Lower leg skin (tissue), 4 donors: ENCODE data around the gene NNAT. TPM values are rescaled to one million over a fixed set of nuclear protein-coding genes. Genes with fewer than 3 reads are reported as not detected.

Experiments used
- DNase-seq, 2 donors: peaks; one replicate each; pipeline ENCODE4 v3.0.0-alpha.2; 2019; ENCODE audit warnings: low spot score in 2 of 2
- H3K4me3 ChIP-seq: fragments of 200-600 bp; sonication (generic); 2 replicates; pipeline ENCODE4 v1.5.1; 2017; ENCODE audit warnings: mild to moderate bottlenecking, low read depth; ENCODE audit not compliant: poor library complexity, severe bottlenecking
- POLR2A ChIP-seq, 2 donors: fragments of 450-650 bp; IDR thresholded peaks; one replicate each; pipeline ENCODE4 v1.6.1; 2016 to 2017; ENCODE audit warnings: antibody characterized with exemption in 2 of 2, mild to moderate bottlenecking in 1 of 2, moderate library complexity in 1 of 2
- WGBS, 2 donors: methylation state at CpG; one replicate each; pipeline ENCODE4 v1.1.5; 2018; 5-methylcytosine and 5-hydroxymethylcytosine counted together
- intact Hi-C: fragments of 100-400 bp; cut with DNase I; formaldehyde crosslinking; loops from one replicate; pipeline ENCODE4 v1.15.0; 2023; ENCODE audit warnings: low total_unique reads
- total RNA-seq, 4 donors: library from RNA; depleted of rRNA; stranded (reverse); fragments of >200 nt; gene quantifications; one replicate each; pipeline ENCODE4 v1.1.0, GENCODE V29; 2016
- TF ChIP-seq, protein P1 (sequence below), 3 donors: fragments of 450-650 bp; IDR thresholded peaks; one replicate each; pipeline ENCODE4 v1.5.1; 2016; ENCODE audit warnings: antibody characterized with exemption in 3 of 3, mild to moderate bottlenecking in 3 of 3, moderate library complexity in 2 of 3

Gene NNAT
- total RNA-seq, 4 donors from 2014 or later, result 1.3 to 3.8 (median 2.3) TPM

DNA sequence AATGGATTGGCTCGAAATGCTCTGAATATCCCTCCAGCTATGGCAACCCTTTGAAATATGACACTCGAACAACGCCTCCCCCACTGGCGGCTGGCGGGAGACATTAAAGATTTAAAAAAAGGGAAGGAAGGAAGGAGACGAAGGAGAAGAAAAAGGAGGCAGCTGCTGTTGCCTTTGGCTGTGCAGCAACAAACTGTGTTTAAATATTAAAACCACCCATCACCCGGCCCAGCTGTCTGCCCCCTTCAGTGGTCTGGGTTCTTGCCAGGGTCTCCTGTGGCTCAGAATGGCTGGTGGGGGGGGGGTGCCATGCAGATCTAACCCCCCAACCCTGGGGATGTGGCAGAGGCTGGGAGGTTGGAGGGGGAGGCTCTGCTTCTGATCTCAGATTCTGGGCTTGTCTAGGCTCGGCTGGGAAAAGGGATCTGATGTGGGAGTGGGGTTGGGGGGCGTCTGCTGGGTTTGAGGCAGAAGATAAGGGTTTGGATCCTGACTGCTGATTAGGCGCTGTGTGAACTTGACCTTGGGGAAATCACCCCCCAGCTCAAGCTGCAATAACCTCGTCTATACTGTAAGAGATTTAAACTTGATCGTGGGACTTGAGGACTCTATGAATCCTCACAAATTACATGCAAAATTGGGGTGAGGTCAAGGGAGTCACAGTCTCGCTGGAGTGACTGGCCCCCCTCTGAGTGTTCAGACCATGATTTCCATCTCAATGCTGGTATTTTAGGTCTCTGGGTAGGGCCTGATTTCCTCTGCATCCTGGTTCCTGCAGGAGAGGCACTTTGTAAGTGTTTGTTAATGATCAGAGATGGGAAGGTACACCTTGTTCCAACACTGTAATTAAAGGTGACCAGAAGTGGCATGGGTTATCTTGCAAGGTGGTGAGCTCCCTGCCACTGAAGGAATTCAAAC lies 46.9 kb downstream of the NNAT start:
- DNase-seq, result peak in 1 of 2 donors; percentile 50
- WGBS, 2 donors, result 3 to 5% methylated on average over 13 of the region's 13 CpGs
- TF ChIP-seq, protein P1, sequence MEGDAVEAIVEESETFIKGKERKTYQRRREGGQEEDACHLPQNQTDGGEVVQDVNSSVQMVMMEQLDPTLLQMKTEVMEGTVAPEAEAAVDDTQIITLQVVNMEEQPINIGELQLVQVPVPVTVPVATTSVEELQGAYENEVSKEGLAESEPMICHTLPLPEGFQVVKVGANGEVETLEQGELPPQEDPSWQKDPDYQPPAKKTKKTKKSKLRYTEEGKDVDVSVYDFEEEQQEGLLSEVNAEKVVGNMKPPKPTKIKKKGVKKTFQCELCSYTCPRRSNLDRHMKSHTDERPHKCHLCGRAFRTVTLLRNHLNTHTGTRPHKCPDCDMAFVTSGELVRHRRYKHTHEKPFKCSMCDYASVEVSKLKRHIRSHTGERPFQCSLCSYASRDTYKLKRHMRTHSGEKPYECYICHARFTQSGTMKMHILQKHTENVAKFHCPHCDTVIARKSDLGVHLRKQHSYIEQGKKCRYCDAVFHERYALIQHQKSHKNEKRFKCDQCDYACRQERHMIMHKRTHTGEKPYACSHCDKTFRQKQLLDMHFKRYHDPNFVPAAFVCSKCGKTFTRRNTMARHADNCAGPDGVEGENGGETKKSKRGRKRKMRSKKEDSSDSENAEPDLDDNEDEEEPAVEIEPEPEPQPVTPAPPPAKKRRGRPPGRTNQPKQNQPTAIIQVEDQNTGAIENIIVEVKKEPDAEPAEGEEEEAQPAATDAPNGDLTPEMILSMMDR (IDR thresholded peaks at IDR 0.05), result no peak
- no peak for TF ChIP-seq POLR2A (IDR thresholded peaks at IDR 0.05)
- intact Hi-C loops, result no loop called here
- no peak overlapping the region for H3K4me3 ChIP-seq

DNA sequence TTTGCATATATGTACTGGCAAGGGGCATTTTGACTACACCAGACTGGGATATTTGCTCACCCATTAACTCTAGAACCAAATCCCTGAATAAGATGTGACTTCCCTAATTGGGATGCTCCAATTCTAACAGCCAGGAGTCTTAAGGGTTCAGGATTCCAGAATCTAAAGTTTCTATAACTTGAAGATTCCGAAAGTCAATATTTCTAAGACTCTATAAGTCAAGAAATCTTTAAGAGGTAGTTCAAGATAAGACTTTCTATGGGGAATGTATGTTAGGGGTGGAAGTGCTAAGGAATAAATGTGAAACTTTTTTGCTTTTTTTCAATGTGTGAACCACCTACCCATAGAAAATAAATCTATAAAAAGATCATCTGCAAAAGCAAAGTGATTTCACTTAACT lies 49.4 kb downstream of the NNAT start:
- WGBS, 2 donors, result 94 to 97% methylated on average over 1 of the region's 1 CpG
- no peak for TF ChIP-seq POLR2A (IDR thresholded peaks at IDR 0.05)
- TF ChIP-seq, protein P1 (IDR thresholded peaks at IDR 0.05), result no peak
- DNase-seq, result no peak
- intact Hi-C loops, result no loop called here
- no peak overlapping the region for H3K4me3 ChIP-seq

DNA sequence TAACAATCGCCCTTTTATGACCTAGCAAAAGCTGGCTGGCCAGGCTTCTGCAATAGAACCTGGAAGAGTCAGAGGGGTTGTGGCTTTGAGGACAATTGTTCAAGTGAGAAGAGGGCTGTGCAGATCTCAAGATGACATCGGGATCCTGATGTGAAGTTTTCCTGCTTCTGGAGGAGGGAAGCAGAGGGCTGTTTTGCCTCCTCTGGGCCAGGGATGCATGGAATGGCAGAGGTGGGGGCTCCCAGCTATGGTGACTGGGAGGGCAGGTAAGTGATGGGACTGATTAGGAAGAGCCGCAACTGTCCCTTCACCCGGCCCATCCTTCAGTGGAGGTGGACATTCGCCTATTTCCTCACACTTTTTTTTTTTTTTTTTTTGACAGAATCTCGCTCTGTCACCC lies 50.0 kb downstream of the NNAT start:
- no peak overlapping the region for H3K4me3 ChIP-seq
- no peak for TF ChIP-seq POLR2A (IDR thresholded peaks at IDR 0.05)
- TF ChIP-seq, protein P1 (IDR thresholded peaks at IDR 0.05), result no peak
- peak in 1 of 2 donors; percentile 32 for DNase-seq
- WGBS, 2 donors, result 72 to 79% methylated on average over 6 of the region's 6 CpGs
- intact Hi-C loops, result no loop called here

Other genes starting within 250 kb of the NNAT start
- 10 to 100 TPM; 17.7 to 25.2 (median 21.4) TPM for gene MANBAL, start 231.6 kb upstream of the NNAT start, total RNA-seq
- 10 to 100 TPM; 21.8 to 30.9 (median 25.1) TPM for gene SRC, start 175.1 kb upstream of the NNAT start, total RNA-seq
- gene BLCAP, start 6.6 kb downstream of the NNAT start, total RNA-seq, result 100 to 1,000 TPM in 3 of 4 donors, 10 to 100 TPM in 1; 91.3 to 136 (median 103) TPM
- 10 to 100 TPM; 22.0 to 35.0 (median 27.5) TPM for gene CTNNBL1, start 172.8 kb downstream of the NNAT start, total RNA-seq